CD14-positive monocyte (primary cell): ENCODE data around the gene TSPOAP1. TPM values are rescaled to one million over a fixed set of nuclear protein-coding genes. Genes with fewer than 3 reads are reported as not detected.

Source experiments
- DNase-seq, 3 donors: peaks; one replicate each; pipeline ENCODE4 v3.0.0-alpha.2; 2011 to 2022
- H2AFZ ChIP-seq: 2 replicates; pipeline ENCODE4 v1.6.0; 2012; ENCODE audit warnings: mild to moderate bottlenecking, low read depth, low read length, inconsistent platforms; ENCODE audit not compliant: insufficient read depth, poor library complexity, severe bottlenecking
- H3K27ac ChIP-seq, 2 donors: 1 replicate in 1 of 2; 2 replicates in 1 of 2; pipeline ENCODE4 v1.5.1; 2012 to 2013; ENCODE audit warnings: low read length in 2 of 2, control low read depth in 1 of 2, inconsistent platforms in 1 of 2, low read depth in 1 of 2, mild to moderate bottlenecking in 1 of 2
- H3K27me3 ChIP-seq, 2 donors: one replicate each; pipeline versions ENCODE4 v1.6.0 to v1.6.1; 2011 to 2013; ENCODE audit warnings: low read length in 2 of 2; ENCODE audit not compliant: control insufficient read depth in 2 of 2, insufficient read depth in 2 of 2
- H3K36me3 ChIP-seq, 2 donors: replicated peaks in 1 of 2; 1 replicate in 1 of 2; 2 replicates in 1 of 2; pipeline versions ENCODE4 v1.5.1 to v1.6.1; 2012 to 2013; ENCODE audit warnings: low read length in 2 of 2, control low read depth in 1 of 2, inconsistent platforms in 1 of 2, mild to moderate bottlenecking in 1 of 2; ENCODE audit not compliant: insufficient read depth in 2 of 2, control insufficient read depth in 1 of 2
- H3K4me1 ChIP-seq, 2 donors: 1 replicate in 1 of 2; 2 replicates in 1 of 2; pipeline versions ENCODE4 v1.5.1 to v1.6.1; 2012 to 2013; ENCODE audit warnings: low read length in 2 of 2, control low read depth in 1 of 2, inconsistent platforms in 1 of 2, mild to moderate bottlenecking in 1 of 2, moderate library complexity in 1 of 2; ENCODE audit not compliant: insufficient read depth in 2 of 2, control insufficient read depth in 1 of 2
- H3K4me2 ChIP-seq: replicated peaks from 2 replicates; pipeline ENCODE3; 2012; ENCODE audit warnings: low read length, moderate library complexity, mild to moderate bottlenecking; ENCODE audit not compliant: poor library complexity, severe bottlenecking; ENCODE audit errors: extremely low read depth
- H3K4me3 ChIP-seq, 3 experiments: fragments of 200-600 bp in 1 of 3; sonication (generic) in 1 of 3; replicated peaks in 1 of 3; 1 replicate in 2 of 3; 2 replicates in 1 of 3; pipeline ENCODE4 v1.5.1; 2011 to 2013; ENCODE audit warnings: low read length in 3 of 3, mild to moderate bottlenecking in 3 of 3, control low read depth in 2 of 3, low read depth in 2 of 3, inconsistent platforms in 1 of 3, moderate library complexity in 1 of 3
- H3K79me2 ChIP-seq: 2 replicates; pipeline ENCODE4 v1.6.0; 2012; ENCODE audit warnings: mild to moderate bottlenecking, control low read depth, inconsistent platforms, low read length, moderate library complexity; ENCODE audit not compliant: insufficient read depth
- H3K9ac ChIP-seq: 2 replicates; pipeline ENCODE4 v1.6.0; 2017; ENCODE audit warnings: low read length, mild to moderate bottlenecking; ENCODE audit not compliant: insufficient read depth, poor library complexity, severe bottlenecking
- H3K9me3 ChIP-seq, 2 donors: replicated peaks in 1 of 2; 1 replicate in 1 of 2; 2 replicates in 1 of 2; pipeline versions ENCODE4 v1.5.1 to v1.6.1; 2012 to 2013; ENCODE audit warnings: low read length in 2 of 2, control low read depth in 1 of 2; ENCODE audit not compliant: control insufficient read depth in 1 of 2, insufficient read depth in 1 of 2
- H4K20me1 ChIP-seq: 2 replicates; pipeline ENCODE4 v1.6.0; 2012; ENCODE audit warnings: mild to moderate bottlenecking, low read length, control low read depth, moderate library complexity; ENCODE audit not compliant: insufficient read depth
- H3K27ac Mint-ChIP-seq, 7 donors: one replicate each; pipeline ENCODE4 v1.8.0; 2020; ENCODE audit warnings: mild to moderate bottlenecking in 7 of 7, mixed read lengths in 7 of 7, moderate library complexity in 6 of 7, inconsistent platforms in 2 of 7
- H3K27me3 Mint-ChIP-seq, 3 donors: one replicate each; pipeline ENCODE4 v1.8.0; 2021 to 2022; ENCODE audit warnings: low read depth in 3 of 3, mild to moderate bottlenecking in 3 of 3, mixed read lengths in 3 of 3, moderate library complexity in 3 of 3, inconsistent platforms in 1 of 3
- H3K36me3 Mint-ChIP-seq, 2 donors: one replicate each; pipeline ENCODE4 v1.8.0; 2020; ENCODE audit warnings: mixed read lengths in 2 of 2, inconsistent platforms in 1 of 2, mild to moderate bottlenecking in 1 of 2
- H3K4me1 Mint-ChIP-seq: one replicate; pipeline ENCODE4 v1.8.0; 2020; ENCODE audit warnings: mild to moderate bottlenecking, mixed read lengths
- H3K4me3 Mint-ChIP-seq, 2 donors: one replicate each; pipeline ENCODE4 v1.8.0; 2020; ENCODE audit warnings: mild to moderate bottlenecking in 2 of 2, mixed read lengths in 2 of 2, moderate library complexity in 1 of 2
- H3K9me3 Mint-ChIP-seq, 7 donors: one replicate each; pipeline ENCODE4 v1.8.0; 2020 to 2022; ENCODE audit warnings: mixed read lengths in 7 of 7, mild to moderate bottlenecking in 6 of 7, moderate library complexity in 6 of 7, inconsistent platforms in 2 of 7
- WGBS: methylation state at CpG from one replicate; pipeline ENCODE4 v1.1.5; 2013; ENCODE audit warnings: missing lambda C conversion rate; ENCODE audit not compliant: insufficient coverage; 5-methylcytosine and 5-hydroxymethylcytosine counted together
- intact Hi-C, 2 donors: fragments of 100-400 bp; cut with micrococcal nuclease; formaldehyde crosslinking; loops; one replicate each; pipeline versions ENCODE4 v1.15.0 to v1.15.1; 2023
- polyA plus RNA-seq, 3 donors: library from polyadenylated mRNA; depleted of rRNA in 1 of 3; unstranded in 2 of 3; stranded (reverse) in 1 of 3; fragments of 300-500 nt in 2 of 3; fragments of >200 nt in 1 of 3; fragmentation: Illumina TruSeq in 2 of 3; gene quantifications; 1 replicate in 2 of 3; 2 replicates in 1 of 3; pipeline ENCODE4 v1.2.3, GENCODE V29; 2012 to 2021
- TF ChIP-seq, protein P1 (sequence below): fragments of 200-600 bp; IDR thresholded peaks from one replicate; pipeline ENCODE4 v1.8.0; 2022; ENCODE audit warnings: antibody characterized with exemption, mild to moderate bottlenecking

The TSPOAP1 gene
- polyA plus RNA-seq, 3 donors, result 0.10 to 14.0 (median 0.18) TPM

DNA sequence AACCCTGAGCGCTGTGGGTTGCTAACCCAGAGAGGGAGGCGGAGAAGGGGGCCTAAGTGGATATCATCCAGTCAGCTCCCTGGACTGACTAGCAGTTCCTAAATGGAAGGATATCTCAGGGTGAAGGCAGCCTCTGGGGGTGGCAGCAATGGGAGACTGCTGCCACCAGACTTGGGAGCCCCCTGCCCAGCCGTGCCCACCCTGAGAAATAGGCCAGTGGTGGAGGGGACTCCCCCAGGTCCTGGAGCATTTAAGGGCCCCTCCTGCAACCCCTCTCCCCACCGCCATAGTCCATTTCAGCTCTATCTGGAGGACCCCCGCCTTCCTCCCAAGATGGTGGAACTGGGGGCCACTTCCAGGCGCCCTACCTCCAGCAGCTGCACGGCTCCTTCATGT, 8.4 kb downstream of the TSPOAP1 start:
- 94% methylated on average over 2 of the region's 7 CpGs for WGBS
- DNase-seq, result no peak
- H3K36me3 ChIP-seq, result no peaks in the 10 kb centered on the region
- H3K27ac Mint-ChIP-seq, result no peak overlapping the region
- H3K27me3 ChIP-seq, result peaks cover 7 to 23% of the 10 kb centered on the region in 2 donors
- peaks cover 11 to 12% of the 10 kb centered on the region in 2 donors for H3K4me1 ChIP-seq
- H2AFZ ChIP-seq, result no peak overlapping the region
- H3K36me3 Mint-ChIP-seq, result peaks cover 18 to 23% of the 10 kb centered on the region in 2 donors
- no peak overlapping the region for H3K4me3 Mint-ChIP-seq
- H3K4me2 ChIP-seq, result no peak overlapping the region
- no peak overlapping the region for H3K27ac ChIP-seq
- H3K4me3 ChIP-seq, result no peak overlapping the region
- H3K27me3 Mint-ChIP-seq, result peaks cover 35 to 53% (median 39%) of the 10 kb centered on the region in 3 donors
- peaks cover 1% of the 10 kb centered on the region for H4K20me1 ChIP-seq
- TF ChIP-seq, protein P1, sequence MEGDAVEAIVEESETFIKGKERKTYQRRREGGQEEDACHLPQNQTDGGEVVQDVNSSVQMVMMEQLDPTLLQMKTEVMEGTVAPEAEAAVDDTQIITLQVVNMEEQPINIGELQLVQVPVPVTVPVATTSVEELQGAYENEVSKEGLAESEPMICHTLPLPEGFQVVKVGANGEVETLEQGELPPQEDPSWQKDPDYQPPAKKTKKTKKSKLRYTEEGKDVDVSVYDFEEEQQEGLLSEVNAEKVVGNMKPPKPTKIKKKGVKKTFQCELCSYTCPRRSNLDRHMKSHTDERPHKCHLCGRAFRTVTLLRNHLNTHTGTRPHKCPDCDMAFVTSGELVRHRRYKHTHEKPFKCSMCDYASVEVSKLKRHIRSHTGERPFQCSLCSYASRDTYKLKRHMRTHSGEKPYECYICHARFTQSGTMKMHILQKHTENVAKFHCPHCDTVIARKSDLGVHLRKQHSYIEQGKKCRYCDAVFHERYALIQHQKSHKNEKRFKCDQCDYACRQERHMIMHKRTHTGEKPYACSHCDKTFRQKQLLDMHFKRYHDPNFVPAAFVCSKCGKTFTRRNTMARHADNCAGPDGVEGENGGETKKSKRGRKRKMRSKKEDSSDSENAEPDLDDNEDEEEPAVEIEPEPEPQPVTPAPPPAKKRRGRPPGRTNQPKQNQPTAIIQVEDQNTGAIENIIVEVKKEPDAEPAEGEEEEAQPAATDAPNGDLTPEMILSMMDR, result no peak
- intact Hi-C loops, result no loop called here
- no peak overlapping the region for H3K9ac ChIP-seq
- H3K4me1 Mint-ChIP-seq, result peaks cover 20% of the 10 kb centered on the region
- peaks cover 0 to 4% (median 2%) of the 10 kb centered on the region in 7 donors for H3K9me3 Mint-ChIP-seq
- peaks cover 8% of the 10 kb centered on the region for H3K79me2 ChIP-seq
- peaks cover 0 to 3% of the 10 kb centered on the region in 2 donors for H3K9me3 ChIP-seq

DNA sequence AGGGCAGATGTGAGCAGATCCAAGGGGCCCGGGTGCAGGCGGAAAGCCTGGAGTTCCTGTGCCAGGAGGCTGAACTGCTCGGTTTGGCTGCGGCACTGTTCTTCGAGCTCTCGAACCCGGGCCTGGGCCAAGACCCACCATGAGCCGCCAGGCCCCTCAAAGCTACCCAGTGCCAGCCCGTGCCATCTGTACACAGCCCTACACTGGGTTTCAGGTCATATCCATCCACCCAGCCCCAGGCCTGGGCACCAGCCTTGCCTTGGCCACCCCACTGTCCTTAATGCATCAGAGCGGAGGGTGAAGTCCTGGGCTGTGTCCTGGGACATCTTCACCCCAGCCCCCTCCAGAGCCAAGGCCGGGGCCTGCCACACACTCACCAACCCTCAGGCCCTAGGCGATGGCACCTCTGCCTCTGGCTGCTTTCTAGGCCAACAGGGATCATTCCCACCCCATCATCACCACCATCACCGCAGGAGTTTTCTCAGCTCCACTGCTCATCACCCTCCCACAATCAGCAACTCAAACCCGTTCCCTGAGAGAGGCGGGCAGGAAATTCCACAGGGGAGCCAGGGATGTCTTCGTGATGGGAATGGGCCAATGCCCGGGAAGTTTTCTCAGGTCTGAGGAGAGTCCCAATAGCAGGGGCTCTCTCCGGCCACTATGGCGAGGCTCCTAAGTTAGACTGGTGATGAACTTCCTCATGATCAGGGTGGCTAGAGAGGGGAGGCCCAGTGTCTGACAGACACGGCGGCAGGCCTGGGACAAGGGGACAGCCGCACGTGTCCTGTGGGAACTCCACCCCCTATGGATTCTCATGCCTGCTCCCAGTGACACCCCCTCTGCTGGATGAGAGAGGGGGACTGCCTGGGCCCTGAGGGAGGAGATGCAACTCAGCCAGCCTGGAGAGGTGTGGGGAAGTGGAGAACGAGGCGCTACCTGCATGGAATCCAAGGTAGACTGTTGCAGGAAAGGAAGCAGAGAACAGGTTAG, 9.1 kb downstream of the TSPOAP1 start:
- intact Hi-C loops, result loop anchor here (5.0 to 10.0 kb wide), 4 partner anchors 45 to 128 kb away; partner anchors contain the start of gene RNF43 (in 1 of the 2)
- Mint-ChIP-seq H3K36me3 (peaks cover 18 to 21% of the 10 kb centered on the region in 2 donors), H3K9me3 (peaks cover 0 to 4% (median 2%) of the 10 kb centered on the region in 7 donors), H3K4me1 (peaks cover 16% of the 10 kb centered on the region), H3K4me3 (no peak overlapping the region), H3K27ac (no peak overlapping the region), H3K27me3 (peaks cover 31 to 51% (median 39%) of the 10 kb centered on the region in 3 donors)
- Histone ChIP-seq H3K4me2 (no peak overlapping the region), H3K4me3 (no peak overlapping the region), H3K4me1 (peaks cover 4 to 5% of the 10 kb centered on the region in 2 donors), H3K9ac (no peak overlapping the region), H2AFZ (no peak overlapping the region), H3K9me3 (no peaks in the 10 kb centered on the region), H3K27me3 (peaks cover 2 to 16% of the 10 kb centered on the region in 2 donors), H3K36me3 (no peaks in the 10 kb centered on the region), H3K27ac (no peak overlapping the region), H3K79me2 (peaks cover 6% of the 10 kb centered on the region), H4K20me1 (no peaks in the 10 kb centered on the region)
- TF ChIP-seq, protein P1, result no peak
- WGBS, result 94% methylated on average over 20 of the region's 25 CpGs
- no peak for DNase-seq
